Activated CD4-positive, alpha-beta T cell treated with anti-CD3 and anti-CD28 coated beads, Interleukin-2, amount 50 U/mL, for 4 hours (primary cell): Measurements from ENCODE around the gene GRM7.

ENCODE experiments used
- DNase-seq, 2 experiments: peaks; one replicate each; pipeline ENCODE4 v3.0.0-alpha.2; 2020

Gene GRM7

DNA sequence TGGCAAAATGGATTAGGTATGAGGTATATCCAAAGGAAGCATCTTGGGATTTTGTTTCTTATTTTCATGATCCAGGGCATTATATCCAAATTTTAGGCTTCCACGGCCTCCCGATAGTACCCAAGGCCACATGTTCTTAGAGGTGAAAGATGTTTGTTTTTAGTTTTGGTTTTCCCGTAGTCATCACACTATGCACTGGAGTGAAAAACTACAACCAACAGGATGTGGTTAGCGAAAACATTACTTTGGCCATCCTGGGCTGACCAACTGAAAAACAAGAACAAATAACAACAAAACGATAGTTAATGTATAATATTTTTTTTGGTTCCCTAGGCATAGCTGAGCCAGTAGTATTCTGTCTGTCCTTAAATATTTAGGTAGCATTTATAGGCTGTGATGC, 749.7 kb downstream of the GRM7 start:
- DNase-seq, result no peak

GRCh38 chr3:7615043-7615442, 754.1 kb downstream of the GRM7 start:
- no peak for DNase-seq

- no peak for DNase-seq
Observed at GRCh38 chr3:7618606-7619005, 757.7 kb downstream of the GRM7 start.

DNA sequence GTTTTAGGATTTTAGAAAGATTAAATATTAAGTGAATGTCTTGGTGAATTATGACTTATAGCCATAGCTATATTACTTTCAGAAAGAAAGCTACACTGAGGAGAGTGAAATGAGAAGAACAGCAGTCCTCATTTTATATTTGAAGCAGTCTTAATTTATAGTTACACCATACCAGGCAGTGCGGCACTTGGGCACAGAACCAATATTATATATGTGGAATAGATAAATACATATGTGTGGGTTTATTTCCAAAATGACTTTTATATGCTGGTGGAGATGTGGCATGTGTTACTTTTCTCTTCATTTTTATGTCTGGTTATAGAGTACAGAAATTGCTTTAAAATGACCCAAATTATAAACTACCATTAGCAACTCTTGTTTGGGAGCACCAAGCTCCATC, 759.5 kb downstream of the GRM7 start:
- DNase-seq, result no peak

- no peak for DNase-seq
Observed at GRCh38 chr3:7621046-7621630, 760.2 kb downstream of the GRM7 start.

- no peak for DNase-seq
Observed at GRCh38 chr3:7621651-7622050, 760.7 kb downstream of the GRM7 start.

- DNase-seq, result no peak
Observed at GRCh38 chr3:7625021-7625420, 764.1 kb downstream of the GRM7 start.

GRCh38 chr3:7630351-7630911, 769.5 kb downstream of the GRM7 start:
- DNase-seq, result no peak

- DNase-seq, result no peak
Observed at GRCh38 chr3:7630925-7631324, 770.0 kb downstream of the GRM7 start.

GRCh38 chr3:7632305-7632704, 771.4 kb downstream of the GRM7 start:
- no peak for DNase-seq

- no peak for DNase-seq
Observed at GRCh38 chr3:7637694-7638093, 776.8 kb downstream of the GRM7 start.

DNA sequence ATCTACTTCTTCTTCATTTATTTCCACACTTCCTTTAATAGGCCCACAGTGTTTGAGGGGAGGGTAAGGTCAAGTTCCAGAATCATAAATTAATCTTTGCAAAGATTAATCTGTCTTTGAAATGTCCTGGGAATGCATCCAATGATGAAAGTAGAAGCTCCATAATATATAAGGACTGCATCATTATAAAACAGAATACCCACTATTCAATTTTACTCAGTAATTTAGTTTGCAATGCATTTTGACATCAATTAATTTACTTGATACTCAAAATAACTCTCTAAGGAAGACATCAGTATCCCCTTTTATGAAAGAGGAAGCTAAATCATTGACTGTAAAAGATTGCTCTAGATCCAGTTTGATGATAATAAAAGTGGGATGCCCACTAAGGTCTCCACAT, 777.2 kb downstream of the GRM7 start:
- DNase-seq, result no peak

DNA sequence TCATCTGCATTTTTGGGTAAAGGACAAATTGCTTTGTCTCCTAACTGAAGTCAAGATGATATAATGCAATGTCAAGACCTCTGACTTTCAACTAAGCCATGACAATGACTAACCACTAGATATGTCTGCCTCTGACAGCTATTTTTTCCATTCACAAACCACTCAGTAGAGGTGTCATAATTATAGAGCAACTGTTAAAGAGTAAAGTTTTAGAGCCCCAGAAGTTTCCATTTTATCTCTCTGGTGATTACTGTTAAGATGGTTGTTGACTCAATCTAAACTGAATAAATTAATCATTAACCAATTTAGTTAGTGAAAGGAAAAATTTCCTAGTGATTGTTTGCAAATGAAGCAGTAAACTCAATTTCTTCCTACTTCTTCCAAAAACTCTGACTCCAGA, 779.9 kb downstream of the GRM7 start:
- no peak for DNase-seq

- no peak for DNase-seq
Observed at GRCh38 chr3:7646851-7647250, 785.9 kb downstream of the GRM7 start.

- no peak for DNase-seq
Observed at GRCh38 chr3:7650466-7650865, 789.6 kb downstream of the GRM7 start.

DNA sequence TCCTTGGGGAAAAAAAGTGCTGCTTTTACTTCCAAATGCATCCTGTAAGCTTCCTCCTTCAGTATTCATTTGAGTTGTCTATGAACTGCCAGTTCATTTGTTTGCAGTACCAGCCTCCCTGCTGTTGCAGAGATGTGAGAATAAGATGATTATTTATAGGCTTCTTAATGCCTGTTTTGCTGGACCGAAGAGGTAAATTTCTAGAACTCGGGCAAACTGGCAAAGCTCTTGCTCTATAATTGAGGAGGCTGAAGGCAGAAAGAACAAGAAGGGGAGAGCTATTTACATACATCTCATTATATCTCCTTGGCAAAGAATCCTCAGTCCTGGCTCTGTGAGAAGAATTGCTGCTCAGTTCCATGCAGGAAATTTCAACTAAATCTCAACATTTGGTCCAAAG, 790.4 kb downstream of the GRM7 start:
- no peak for DNase-seq

DNA sequence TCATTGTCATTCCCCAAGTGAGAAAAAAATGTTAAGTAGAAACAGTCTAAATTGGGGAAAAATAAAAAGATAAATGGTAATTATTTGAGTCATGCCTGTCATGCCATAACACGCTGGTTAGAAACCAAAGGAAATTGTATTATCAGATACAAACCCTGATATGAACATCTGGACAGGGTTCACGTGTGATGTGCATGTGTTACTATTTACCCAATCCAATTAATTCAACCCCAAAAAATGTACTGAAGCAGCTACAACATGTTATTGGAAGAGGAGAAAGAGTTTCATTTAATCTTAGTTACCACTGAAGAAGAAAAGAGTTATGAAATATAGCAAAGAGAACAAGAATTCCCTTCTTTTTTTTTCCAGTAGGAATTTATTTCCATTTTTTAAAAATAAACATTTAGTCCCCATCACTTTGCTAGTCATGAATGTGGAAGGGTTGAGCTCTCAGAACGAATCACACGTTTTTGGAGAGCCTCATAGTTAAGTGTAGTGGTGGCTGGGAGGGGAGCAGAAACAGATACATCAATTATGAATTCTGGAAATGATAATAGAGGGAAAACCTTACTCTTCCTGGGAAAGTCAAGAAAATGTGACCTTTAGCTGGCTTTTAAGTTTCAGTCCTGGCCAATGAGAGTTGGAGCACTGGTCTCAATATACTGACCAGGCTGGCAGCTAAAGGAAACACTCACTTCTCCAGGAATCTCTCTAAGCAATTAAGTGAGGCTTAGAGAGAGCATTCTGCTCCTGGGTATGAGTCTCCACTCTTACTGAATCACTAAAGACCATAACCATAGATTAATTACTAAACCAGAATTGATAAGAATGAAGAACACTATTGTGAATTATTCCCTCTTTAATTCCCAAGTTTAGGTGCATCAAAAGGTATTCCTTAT, 796.5 kb downstream of the GRM7 start:
- DNase-seq, result no peak

DNA sequence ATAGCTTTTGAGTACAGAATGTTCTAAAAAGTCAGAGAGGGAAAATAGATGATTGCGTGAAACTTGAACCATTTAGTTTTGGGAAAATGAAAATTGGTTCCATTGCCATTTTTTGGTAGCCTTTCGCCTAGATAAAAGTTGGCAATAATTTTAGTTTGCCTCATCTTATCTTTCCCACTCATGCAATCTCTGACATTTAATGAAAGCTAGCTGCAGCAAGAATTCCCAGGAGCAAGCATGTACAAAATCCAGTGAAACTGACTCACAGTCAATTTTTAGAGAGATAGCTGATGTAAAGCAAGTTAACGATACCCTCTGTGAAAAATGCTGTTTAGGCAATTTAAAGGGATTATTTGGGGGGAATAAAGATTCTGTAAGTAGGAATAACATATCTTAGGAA, 797.4 kb downstream of the GRM7 start:
- no peak for DNase-seq

- DNase-seq, result no peak
Observed at GRCh38 chr3:7659079-7659478, 798.2 kb downstream of the GRM7 start.

- no peak for DNase-seq
Observed at GRCh38 chr3:7663771-7664170, 802.9 kb downstream of the GRM7 start.

DNA sequence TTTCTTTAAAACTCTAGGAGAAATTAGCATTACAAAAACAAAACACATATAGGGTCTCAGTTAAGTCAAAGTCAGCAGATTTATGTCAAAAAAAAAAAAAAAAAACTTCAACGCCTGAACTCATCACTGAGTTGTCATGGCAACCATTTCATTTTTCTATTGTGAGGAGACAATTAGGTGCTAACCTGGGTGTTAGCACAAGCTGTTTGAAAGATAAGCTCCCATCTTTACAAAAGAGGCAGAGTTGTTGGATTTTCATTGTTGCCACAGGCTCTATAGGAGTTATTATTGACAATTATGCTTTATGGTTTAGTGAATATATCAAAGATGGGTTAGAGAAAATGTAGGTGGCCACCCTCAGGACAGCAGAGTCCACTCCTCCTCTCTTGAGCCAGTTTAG, 806.9 kb downstream of the GRM7 start:
- DNase-seq, result no peak

- no peak for DNase-seq
Observed at GRCh38 chr3:7669641-7670040, 808.7 kb downstream of the GRM7 start.

- DNase-seq, result no peak
Observed at GRCh38 chr3:7678521-7678920, 817.6 kb downstream of the GRM7 start.

GRCh38 chr3:7682822-7683229, 821.9 kb downstream of the GRM7 start:
- DNase-seq, result no peak
